ENCODE results near the gene KDM4B.

The KDM4B gene

DNA sequence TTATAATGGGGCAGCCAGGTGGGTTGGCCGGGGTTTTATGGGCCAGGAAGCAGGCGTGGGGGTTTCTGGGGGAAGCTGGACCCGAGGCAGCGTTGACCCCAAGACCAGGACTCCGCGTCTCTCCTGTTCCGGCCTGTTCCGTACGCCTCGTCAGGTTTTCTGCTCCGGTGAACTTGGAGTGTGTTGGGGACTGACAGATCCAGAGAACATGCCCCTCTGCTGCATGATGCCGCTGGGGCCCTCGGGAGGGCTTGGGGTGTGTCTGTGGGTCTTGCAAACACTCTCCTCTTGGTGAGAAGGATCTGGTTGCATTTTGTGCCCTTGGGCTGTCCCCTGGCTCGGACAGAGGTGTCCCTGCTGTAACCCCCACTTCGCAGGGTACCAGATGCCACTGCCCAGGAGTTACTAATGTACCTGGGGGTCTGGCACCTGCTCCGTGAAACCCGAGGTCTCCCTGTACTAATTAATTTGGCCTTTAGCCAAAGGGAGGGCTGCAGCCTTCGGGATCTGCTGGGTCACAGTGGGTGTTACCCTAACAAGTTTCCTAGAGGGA, 15.6 kb downstream of the KDM4B start:
- no peak for DNase-seq (ENCODE audit: low read depth in 2 of 3, low spot score in 2 of 3)

GRCh38 chr19:4985551-4985991, 16.7 kb downstream of the KDM4B start:
- DNase-seq (ENCODE audit: low read depth in 2 of 3, low spot score in 2 of 3): no peak

DNA sequence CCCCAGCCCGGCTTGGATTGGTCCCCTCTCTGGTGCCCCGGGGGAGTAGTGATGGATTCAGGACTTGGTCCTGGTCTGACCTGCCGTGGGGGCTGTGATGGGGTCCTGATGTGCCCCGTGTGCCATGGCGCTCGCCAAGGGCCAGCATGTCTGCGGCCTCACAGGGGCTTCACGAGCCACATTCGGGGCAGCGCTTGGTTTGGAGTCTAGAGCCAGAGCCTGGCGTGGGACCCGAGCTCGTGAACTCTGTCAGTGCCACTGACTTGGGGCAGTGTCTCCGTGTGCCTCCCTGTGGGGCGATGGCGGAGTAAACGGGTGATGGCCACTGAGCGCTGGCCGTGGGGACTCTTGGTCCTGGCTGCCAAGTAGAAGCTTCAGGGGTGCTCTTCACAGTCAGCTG, 17.1 kb downstream of the KDM4B start:
- DNase-seq (ENCODE audit: low read depth in 2 of 3, low spot score in 2 of 3): no peak

GRCh38 chr19:4986471-4986891, 17.6 kb downstream of the KDM4B start:
- no peak for DNase-seq (ENCODE audit: low read depth in 2 of 3, low spot score in 2 of 3)

GRCh38 chr19:4987256-4987655, 18.3 kb downstream of the KDM4B start:
- DNase-seq (ENCODE audit: low read depth in 2 of 3, low spot score in 2 of 3): no peak

DNA sequence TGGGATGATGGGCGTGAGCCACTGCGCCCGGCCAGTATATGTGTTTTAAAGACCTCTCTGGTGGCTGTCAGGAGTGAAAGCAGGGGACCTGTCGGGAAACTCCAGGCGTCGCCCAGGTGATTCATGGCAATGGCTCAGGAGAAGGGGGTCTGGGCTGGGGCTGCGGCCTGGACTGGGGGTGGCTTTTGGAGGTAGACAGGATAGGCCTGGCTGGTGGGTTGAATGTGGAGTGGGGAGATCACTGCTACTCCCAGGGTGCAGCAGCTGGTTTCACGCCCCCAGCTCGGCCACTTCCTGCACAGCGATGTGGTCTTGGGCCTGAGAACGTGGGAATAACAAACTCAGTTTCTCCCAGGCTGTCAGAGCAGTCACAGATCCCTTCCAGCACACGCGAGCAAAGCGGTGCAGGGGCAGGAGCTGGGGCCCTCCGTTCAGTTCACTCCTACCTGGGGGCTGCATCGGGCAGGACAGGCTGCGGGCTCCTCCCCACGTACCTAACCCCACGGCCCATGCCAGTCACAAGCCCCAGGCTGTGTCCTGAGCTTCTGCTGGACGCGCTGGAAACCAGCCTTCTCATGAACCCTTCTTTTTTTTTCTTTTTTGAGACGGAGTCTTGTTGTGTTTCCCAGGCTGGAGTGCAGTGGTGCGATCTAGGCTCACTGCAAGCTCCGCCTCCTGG, 18.9 kb downstream of the KDM4B start:
- no peak for DNase-seq (ENCODE audit: low read depth in 2 of 3, low spot score in 2 of 3)

- DNase-seq (ENCODE audit: low read depth in 2 of 3, low spot score in 2 of 3): no peak
Observed at GRCh38 chr19:4988770-4989251, 19.9 kb downstream of the KDM4B start.

- DNase-seq (ENCODE audit: low read depth in 2 of 3, low spot score in 2 of 3): no peak
Observed at GRCh38 chr19:4990306-4990705, 21.4 kb downstream of the KDM4B start.

- DNase-seq (ENCODE audit: low read depth in 2 of 3, low spot score in 2 of 3): no peak
Observed at GRCh38 chr19:4991538-4991937, 22.6 kb downstream of the KDM4B start.

GRCh38 chr19:4991996-4992698, 23.2 kb downstream of the KDM4B start:
- no peak for DNase-seq (ENCODE audit: low read depth in 2 of 3, low spot score in 2 of 3)

GRCh38 chr19:4993683-4994082, 24.8 kb downstream of the KDM4B start:
- DNase-seq (ENCODE audit: low read depth in 2 of 3, low spot score in 2 of 3): no peak

DNA sequence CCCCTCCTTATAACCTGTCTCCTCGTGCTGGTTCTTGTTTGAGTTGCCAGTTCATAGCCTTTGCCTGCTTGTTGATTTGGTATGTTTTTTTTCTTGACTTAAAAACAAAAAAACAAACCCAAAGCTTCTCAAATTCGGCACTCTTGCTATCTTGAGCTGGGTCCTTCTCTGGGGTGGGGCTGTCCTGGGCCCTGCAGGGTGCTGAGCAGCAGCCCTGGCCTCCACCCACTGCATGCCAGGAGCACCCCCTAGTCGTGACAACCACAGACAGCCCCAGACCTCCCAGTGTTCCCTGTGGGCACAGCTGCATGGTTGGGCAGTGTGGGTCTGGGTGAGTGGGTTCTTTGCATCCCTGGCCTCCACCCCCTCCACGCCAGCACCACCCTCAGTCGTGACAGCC, 27.8 kb downstream of the KDM4B start:
- DNase-seq (ENCODE audit: low read depth in 2 of 3, low spot score in 2 of 3): no peak

DNA sequence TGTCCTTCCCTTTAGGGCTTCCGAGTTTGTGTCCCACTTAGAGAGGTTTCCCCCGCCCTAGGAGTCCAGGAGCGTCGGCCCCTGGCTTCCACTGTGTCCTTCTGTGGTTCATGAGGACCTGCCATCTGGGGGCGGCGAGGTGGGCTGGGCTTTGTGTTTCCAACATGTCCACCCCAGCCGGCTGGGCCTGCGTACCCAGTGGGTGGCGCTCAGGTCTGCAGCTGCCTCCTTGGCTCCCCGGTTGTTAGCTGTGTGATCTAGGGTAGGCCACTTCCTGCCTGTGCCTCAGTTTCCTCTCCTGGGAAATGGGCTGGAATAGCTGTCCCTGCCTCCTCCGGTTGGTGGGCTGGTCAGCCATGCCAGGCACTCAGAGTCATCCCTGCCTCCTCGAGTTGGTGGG, 28.4 kb downstream of the KDM4B start:
- no peak for DNase-seq (ENCODE audit: low read depth in 2 of 3, low spot score in 2 of 3)

DNA sequence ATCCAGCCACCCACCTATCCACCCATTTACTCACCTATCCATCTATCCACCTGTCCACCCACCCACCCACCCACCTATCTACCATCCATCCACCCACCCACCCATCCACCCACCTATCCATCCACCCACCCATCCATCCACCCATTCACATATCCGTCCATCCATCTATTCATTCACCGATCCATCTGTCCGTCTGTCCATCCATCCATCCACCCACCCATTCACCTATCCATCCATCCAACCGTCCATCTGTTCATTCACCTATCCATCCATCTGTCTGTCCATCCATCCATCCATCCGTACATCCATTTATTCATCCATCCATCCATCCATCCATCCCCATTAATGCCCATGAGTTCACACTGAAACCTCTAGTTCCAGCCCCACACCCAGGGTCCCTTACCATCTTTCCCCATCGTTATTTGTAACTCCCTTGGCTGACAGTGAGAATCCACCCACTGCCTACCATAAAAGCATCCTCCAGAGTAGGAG, 31.3 kb downstream of the KDM4B start:
- DNase-seq (ENCODE audit: low read depth in 2 of 3, low spot score in 2 of 3): no peak

GRCh38 chr19:5001615-5002014, 32.7 kb downstream of the KDM4B start:
- DNase-seq (ENCODE audit: low read depth in 2 of 3, low spot score in 2 of 3): no peak

DNA sequence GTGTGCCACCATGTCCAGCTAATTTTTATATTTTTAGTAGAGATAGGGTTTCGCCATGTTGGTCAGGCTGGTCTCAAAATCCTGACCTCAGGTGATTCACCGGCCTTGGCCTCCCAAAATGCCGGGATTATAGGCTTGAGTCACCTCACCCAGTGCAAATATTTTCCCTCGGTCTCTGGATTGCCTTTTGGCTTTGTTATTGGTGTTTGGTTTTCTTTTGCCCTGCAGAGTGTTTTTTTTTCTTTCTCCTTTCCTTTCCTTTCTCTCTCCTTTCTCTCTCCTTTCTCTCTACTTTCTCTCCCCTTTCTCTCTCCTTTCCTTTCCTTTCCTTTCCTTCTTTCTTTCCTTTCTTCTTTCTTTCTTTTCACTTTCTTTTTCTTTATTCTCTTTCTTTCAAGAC, 33.2 kb downstream of the KDM4B start:
- no peak for DNase-seq (ENCODE audit: low read depth in 2 of 3, low spot score in 2 of 3)

GRCh38 chr19:5003781-5004180, 34.9 kb downstream of the KDM4B start:
- DNase-seq (ENCODE audit: low read depth in 2 of 3, low spot score in 2 of 3): no peak

DNA sequence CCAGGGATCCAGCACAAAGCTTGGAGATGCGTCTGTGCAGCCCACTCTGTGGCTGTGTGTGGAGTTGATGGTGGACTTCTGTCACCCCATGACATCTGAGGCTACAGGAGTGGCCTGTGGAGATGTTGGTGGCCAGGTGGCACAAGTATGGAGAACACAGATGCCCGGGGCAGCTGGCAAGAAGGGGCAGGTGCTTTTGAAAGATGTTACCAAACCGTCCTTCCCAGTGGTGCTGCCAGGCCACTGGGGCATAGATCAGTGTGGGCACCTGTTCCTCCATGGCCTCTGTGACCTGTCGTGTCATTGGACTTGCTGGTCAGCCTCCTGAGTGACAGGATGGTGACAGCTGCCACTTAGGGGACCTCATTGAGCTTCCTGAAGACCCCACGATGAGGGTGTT, 36.2 kb downstream of the KDM4B start:
- DNase-seq (ENCODE audit: low read depth in 2 of 3, low spot score in 2 of 3): no peak

DNA sequence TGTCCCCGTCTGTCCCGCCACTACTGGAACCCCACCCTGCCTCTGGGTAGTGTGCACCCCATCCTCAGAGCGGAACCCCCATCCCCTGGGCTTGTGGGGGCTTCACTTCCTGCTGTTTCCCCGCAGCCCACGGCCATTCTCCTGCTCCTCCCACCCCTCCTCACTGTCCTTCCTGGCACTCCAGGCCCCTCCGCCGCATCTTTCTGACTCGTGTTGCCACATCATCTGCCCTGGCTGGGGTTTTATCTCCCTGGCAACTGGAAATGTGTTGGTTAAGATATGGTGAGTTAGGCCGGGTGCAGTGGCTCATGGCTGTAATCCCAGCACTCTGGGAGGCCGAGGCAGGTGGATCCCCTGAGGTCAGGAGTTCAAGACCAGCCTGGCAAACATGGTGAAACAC, 37.3 kb downstream of the KDM4B start:
- no peak for DNase-seq (ENCODE audit: low read depth in 2 of 3, low spot score in 2 of 3)

DNA sequence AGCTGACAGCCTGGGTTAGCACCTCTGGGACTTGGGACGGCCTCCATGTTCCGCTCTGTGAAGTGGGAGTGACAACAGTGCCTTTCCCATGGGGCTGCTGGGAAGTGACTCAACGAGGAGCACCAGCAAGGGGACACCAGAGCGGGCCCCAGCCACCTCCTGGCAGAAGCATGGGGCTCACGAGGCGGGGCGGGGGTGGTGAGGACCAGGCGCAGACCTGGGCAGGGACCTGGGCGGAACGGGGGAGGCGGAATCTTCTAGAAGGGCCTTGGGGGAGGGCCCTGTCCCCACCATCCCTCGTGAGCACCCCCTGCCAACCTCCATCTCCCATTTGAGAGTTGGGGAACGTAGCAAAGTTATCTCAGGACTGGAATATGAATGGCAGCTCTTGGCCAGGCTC, 37.9 kb downstream of the KDM4B start:
- no peak for DNase-seq (ENCODE audit: low read depth in 2 of 3, low spot score in 2 of 3)

- DNase-seq (ENCODE audit: low read depth in 2 of 3, low spot score in 2 of 3): no peak
Observed at GRCh38 chr19:5011476-5012238, 42.7 kb downstream of the KDM4B start.
